ENCODE data around the gene PSPH. TPM values are rescaled to one million over a fixed set of nuclear protein-coding genes. Genes with fewer than 3 reads are reported as not detected.

The PSPH gene
- total RNA-seq, 1 experiment from 2014 or later: 39.9 TPM

GRCh38 chr7:55970978-55971377, 80.3 kb downstream of the PSPH start:
- TF ChIP-seq, protein P1, sequence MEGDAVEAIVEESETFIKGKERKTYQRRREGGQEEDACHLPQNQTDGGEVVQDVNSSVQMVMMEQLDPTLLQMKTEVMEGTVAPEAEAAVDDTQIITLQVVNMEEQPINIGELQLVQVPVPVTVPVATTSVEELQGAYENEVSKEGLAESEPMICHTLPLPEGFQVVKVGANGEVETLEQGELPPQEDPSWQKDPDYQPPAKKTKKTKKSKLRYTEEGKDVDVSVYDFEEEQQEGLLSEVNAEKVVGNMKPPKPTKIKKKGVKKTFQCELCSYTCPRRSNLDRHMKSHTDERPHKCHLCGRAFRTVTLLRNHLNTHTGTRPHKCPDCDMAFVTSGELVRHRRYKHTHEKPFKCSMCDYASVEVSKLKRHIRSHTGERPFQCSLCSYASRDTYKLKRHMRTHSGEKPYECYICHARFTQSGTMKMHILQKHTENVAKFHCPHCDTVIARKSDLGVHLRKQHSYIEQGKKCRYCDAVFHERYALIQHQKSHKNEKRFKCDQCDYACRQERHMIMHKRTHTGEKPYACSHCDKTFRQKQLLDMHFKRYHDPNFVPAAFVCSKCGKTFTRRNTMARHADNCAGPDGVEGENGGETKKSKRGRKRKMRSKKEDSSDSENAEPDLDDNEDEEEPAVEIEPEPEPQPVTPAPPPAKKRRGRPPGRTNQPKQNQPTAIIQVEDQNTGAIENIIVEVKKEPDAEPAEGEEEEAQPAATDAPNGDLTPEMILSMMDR (IDR thresholded peaks at IDR 0.05; ENCODE audit: unreplicated experiment): no peak
- BruUV-seq (replicated peaks): no TSS peak
- Mint-ChIP-seq H3K36me3 (ENCODE audit: insufficient read depth, unreplicated experiment) (peaks cover 9% of the 10 kb centered on the region), H3K4me1 (ENCODE audit: low read depth, unreplicated experiment) (no peaks in the 10 kb centered on the region), H3K27ac (ENCODE audit: unreplicated experiment) (no peak overlapping the region), H3K4me3 (ENCODE audit: low read depth, unreplicated experiment) (no peak overlapping the region), H3K27me3 (ENCODE audit: unreplicated experiment) (no peaks in the 10 kb centered on the region), H3K9me3 (ENCODE audit: low read depth, unreplicated experiment) (no peaks in the 10 kb centered on the region)
- DNase-seq: no peak
- CTCF ChIA-PET: no interaction called here
- intact Hi-C loops (cut with micrococcal nuclease; ENCODE audit: unreplicated experiment): no loop called here

DNA sequence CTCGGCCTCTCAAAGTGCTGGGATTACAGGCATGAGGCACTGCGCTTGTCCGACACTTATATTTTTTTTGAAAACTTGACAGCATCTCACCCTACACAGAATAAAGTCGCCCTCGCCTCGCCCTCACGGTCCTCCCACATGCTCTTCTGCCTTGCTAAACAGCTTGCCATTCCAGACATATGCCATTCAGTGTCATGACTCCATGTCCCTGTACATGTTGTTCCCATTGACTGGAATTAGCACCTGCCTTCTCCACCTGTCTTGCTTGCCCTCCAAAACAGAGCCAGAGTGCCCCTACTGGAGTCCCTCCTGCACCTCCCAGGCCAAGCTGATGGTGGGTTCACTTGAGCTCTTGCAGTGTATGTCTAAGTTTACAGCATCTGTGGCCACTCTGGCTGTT, 80.7 kb downstream of the PSPH start:
- Mint-ChIP-seq H3K9me3 (ENCODE audit: low read depth, unreplicated experiment) (no peaks in the 10 kb centered on the region), H3K27me3 (ENCODE audit: unreplicated experiment) (no peaks in the 10 kb centered on the region), H3K4me3 (ENCODE audit: low read depth, unreplicated experiment) (no peak overlapping the region), H3K4me1 (ENCODE audit: low read depth, unreplicated experiment) (no peaks in the 10 kb centered on the region), H3K36me3 (ENCODE audit: insufficient read depth, unreplicated experiment) (peaks cover 9% of the 10 kb centered on the region), H3K27ac (ENCODE audit: unreplicated experiment) (no peak overlapping the region)
- CTCF ChIA-PET: no interaction called here
- intact Hi-C loops (cut with micrococcal nuclease; ENCODE audit: unreplicated experiment): no loop called here
- BruUV-seq (replicated peaks): no TSS peak
- TF ChIP-seq, protein P1 (IDR thresholded peaks at IDR 0.05; ENCODE audit: unreplicated experiment): no peak
- no peak for DNase-seq

GRCh38 chr7:55969391-55969790, 81.9 kb downstream of the PSPH start:
- no peak overlapping the region for H3K27ac Mint-ChIP-seq (ENCODE audit: unreplicated experiment)

DNA sequence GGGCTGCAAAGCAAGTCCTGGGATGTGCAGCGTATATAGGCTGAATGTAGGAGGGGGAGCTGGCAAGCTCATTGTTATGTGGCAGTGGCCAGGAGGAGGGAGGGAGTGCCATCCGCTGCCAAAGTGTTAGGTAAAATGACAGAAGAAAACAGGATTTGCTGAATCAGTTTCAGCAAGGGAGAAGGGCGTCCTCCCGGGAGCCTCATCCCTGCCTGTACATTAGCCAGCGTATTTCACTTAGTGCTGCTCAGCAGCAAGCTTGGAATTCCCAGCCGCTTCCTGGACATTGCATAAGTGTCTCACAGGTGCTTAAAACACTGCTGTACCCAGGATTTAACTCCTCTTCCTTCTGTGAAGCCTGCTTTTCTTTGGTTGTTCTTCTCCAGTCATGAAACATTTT, 84.4 kb downstream of the PSPH start:
- no TSS peak for BruUV-seq (replicated peaks)
- no peaks in the 10 kb centered on the region for H3K27me3 Mint-ChIP-seq (ENCODE audit: unreplicated experiment)
- no peaks in the 10 kb centered on the region for H3K9me3 Mint-ChIP-seq (ENCODE audit: low read depth, unreplicated experiment)
- TF ChIP-seq, protein P1 (IDR thresholded peaks at IDR 0.05; ENCODE audit: unreplicated experiment): no peak
- H3K4me1 Mint-ChIP-seq (ENCODE audit: low read depth, unreplicated experiment): no peaks in the 10 kb centered on the region
- H3K27ac Mint-ChIP-seq (ENCODE audit: unreplicated experiment): no peak overlapping the region
- intact Hi-C loops (cut with micrococcal nuclease; ENCODE audit: unreplicated experiment): no loop called here
- H3K36me3 Mint-ChIP-seq (ENCODE audit: insufficient read depth, unreplicated experiment): peaks cover 15% of the 10 kb centered on the region
- CTCF ChIA-PET: interaction anchor here (0.5 to 1.1 kb wide), 3 partner anchors 33 to 336 kb away, joined by 4 to 5 read pairs (median 5); no protein-coding TSS in a partner anchor
- H3K4me3 Mint-ChIP-seq (ENCODE audit: low read depth, unreplicated experiment): no peak overlapping the region
- no peak for DNase-seq

More at GRCh38 chr7:55969391-55969790, 81.9 kb downstream of the PSPH start:
- Mint-ChIP-seq H3K9me3 (ENCODE audit: low read depth, unreplicated experiment) (no peaks in the 10 kb centered on the region), H3K36me3 (ENCODE audit: insufficient read depth, unreplicated experiment) (peaks cover 15% of the 10 kb centered on the region), H3K4me1 (ENCODE audit: low read depth, unreplicated experiment) (no peaks in the 10 kb centered on the region), H3K27me3 (ENCODE audit: unreplicated experiment) (no peaks in the 10 kb centered on the region), H3K4me3 (ENCODE audit: low read depth, unreplicated experiment) (no peak overlapping the region)
- intact Hi-C loops (cut with micrococcal nuclease; ENCODE audit: unreplicated experiment): no loop called here
- BruUV-seq (replicated peaks): no TSS peak
- CTCF ChIA-PET: interaction anchor here (0.7 to 1.1 kb wide), 2 partner anchors 11 to 51 kb away, joined by 4 to 7 read pairs; no protein-coding TSS in a partner anchor
- DNase-seq: no peak
- TF ChIP-seq, protein P1 (IDR thresholded peaks at IDR 0.05; ENCODE audit: unreplicated experiment): no peak

All from Calu3 (cell line).